ENCODE measurements around the gene TMBIM6.

The TMBIM6 gene

GRCh38 chr12:49811136-49811535 is 69.8 kb downstream of the TMBIM6 start:
- no peak for DNase-seq (ENCODE audit: low read depth)
- no peak overlapping the region for H3K4me3 ChIP-seq (ENCODE audit: low read length)
- no peak for TF ChIP-seq CTCF (conservative IDR thresholded peaks at IDR 0.05; ENCODE audit: low read depth, low read length)

GRCh38 chr12:49811961-49812401 is 70.6 kb downstream of the TMBIM6 start:
- H3K4me3 ChIP-seq (ENCODE audit: low read length), result no peak overlapping the region
- TF ChIP-seq CTCF (conservative IDR thresholded peaks at IDR 0.05; ENCODE audit: low read depth, low read length), result no peak
- DNase-seq (ENCODE audit: low read depth), result no peak

- no peak overlapping the region for H3K4me3 ChIP-seq (ENCODE audit: low read length)
- DNase-seq (ENCODE audit: low read depth), result no peak
- TF ChIP-seq CTCF (conservative IDR thresholded peaks at IDR 0.05; ENCODE audit: low read depth, low read length), result no peak
These were observed 71.8 kb downstream of the TMBIM6 start for GRCh38 chr12:49813131-49813530.
